Naive B cell (primary cell): ENCODE results near the gene OR5D16. TPM values are rescaled to one million over a fixed set of nuclear protein-coding genes. Genes with fewer than 3 reads are reported as not detected.
"Not testable (repeated sequence)": the region's sequence is repeated elsewhere in the genome, so short reads cannot be mapped to it uniquely, and the experiment has no call there.

ENCODE experiments used
- ATAC-seq, 2 donors: fragments of 150-1000 bp; cut with Tn5 transposase; 2 replicates each; pipeline ENCODE4 v1.10.0; 2021; ENCODE audit warnings: low read depth in 2 of 2, mild to moderate bottlenecking in 2 of 2, moderate library complexity in 2 of 2
- DNase-seq: peaks from one replicate; pipeline ENCODE4 v3.0.0; 2022
- H3K27ac Mint-ChIP-seq, 6 donors: one replicate each; pipeline ENCODE4 v1.8.0; 2020 to 2022; ENCODE audit warnings: mild to moderate bottlenecking in 6 of 6, mixed read lengths in 6 of 6, moderate library complexity in 5 of 6, inconsistent platforms in 2 of 6
- H3K27me3 Mint-ChIP-seq, 3 donors: one replicate each; pipeline ENCODE4 v1.8.0; 2021 to 2022; ENCODE audit warnings: mixed read lengths in 3 of 3, mild to moderate bottlenecking in 1 of 3
- H3K36me3 Mint-ChIP-seq, 2 donors: one replicate each; pipeline ENCODE4 v1.8.0; 2020 to 2022; ENCODE audit warnings: mixed read lengths in 2 of 2, inconsistent platforms in 1 of 2, mild to moderate bottlenecking in 1 of 2
- H3K4me1 Mint-ChIP-seq, 3 donors: one replicate each; pipeline ENCODE4 v1.8.0; 2020 to 2022; ENCODE audit warnings: mixed read lengths in 3 of 3, inconsistent platforms in 1 of 3, mild to moderate bottlenecking in 1 of 3, moderate library complexity in 1 of 3
- H3K4me3 Mint-ChIP-seq, 8 donors: one replicate each; pipeline ENCODE4 v1.8.0; 2020 to 2022; ENCODE audit warnings: mild to moderate bottlenecking in 8 of 8, mixed read lengths in 8 of 8, moderate library complexity in 8 of 8, inconsistent platforms in 2 of 8
- H3K9me3 Mint-ChIP-seq, 7 donors: one replicate each; pipeline ENCODE4 v1.8.0; 2020 to 2022; ENCODE audit warnings: mixed read lengths in 7 of 7, mild to moderate bottlenecking in 5 of 7, inconsistent platforms in 2 of 7, moderate library complexity in 1 of 7
- polyA plus RNA-seq, 6 donors: library from polyadenylated mRNA; unstranded; fragments of 300-500 nt; fragmentation: Illumina TruSeq; gene quantifications; one replicate each; pipeline ENCODE4 v1.2.3, GENCODE V29; 2021; ENCODE audit warnings: low read depth in 6 of 6

OR5D16 gene
- polyA plus RNA-seq, 6 donors from 2014 or later, result not detected

GRCh38 chr11:55873146-55873545 is 34.6 kb downstream of the OR5D16 start:
- not testable (repeated sequence) for H3K36me3 Mint-ChIP-seq, H3K4me1 Mint-ChIP-seq, H3K27me3 Mint-ChIP-seq, H3K9me3 Mint-ChIP-seq, H3K4me3 Mint-ChIP-seq, H3K27ac Mint-ChIP-seq, ATAC-seq, DNase-seq

GRCh38 chr11:55882997-55883396 is 44.4 kb downstream of the OR5D16 start, which contains the start of gene TRIM51:
Gene TRIM51, plus strand, starts transcription at chr11:55883297. Its CDS starts 2,132 bp downstream, at chr11:55885429.
- not testable (repeated sequence) for H3K4me1 Mint-ChIP-seq, H3K36me3 Mint-ChIP-seq, DNase-seq, H3K9me3 Mint-ChIP-seq, H3K27me3 Mint-ChIP-seq, H3K4me3 Mint-ChIP-seq, ATAC-seq, H3K27ac Mint-ChIP-seq

- not testable (repeated sequence) for H3K9me3 Mint-ChIP-seq, H3K4me3 Mint-ChIP-seq, ATAC-seq, H3K27me3 Mint-ChIP-seq, H3K4me1 Mint-ChIP-seq, DNase-seq, H3K27ac Mint-ChIP-seq, H3K36me3 Mint-ChIP-seq
Observed at GRCh38 chr11:55884995-55885394, 46.4 kb downstream of the OR5D16 start.

- not testable (repeated sequence) for ATAC-seq, H3K9me3 Mint-ChIP-seq, H3K4me1 Mint-ChIP-seq, H3K4me3 Mint-ChIP-seq, DNase-seq, H3K27me3 Mint-ChIP-seq, H3K36me3 Mint-ChIP-seq
- H3K27ac Mint-ChIP-seq, result peak overlapping the region in 1 of 6 donors; percentile 7
Observed at GRCh38 chr11:55885481-55885880, 46.9 kb downstream of the OR5D16 start.

Other genes with a start within 250 kb of the OR5D16 start
- gene OR4C11, start 231.1 kb upstream of the OR5D16 start, polyA plus RNA-seq, result not detected
- gene OR4P4, start 203.6 kb upstream of the OR5D16 start, polyA plus RNA-seq, result not detected
- not detected for gene OR4S2, start 190.4 kb upstream of the OR5D16 start, polyA plus RNA-seq
- not detected for gene OR4C6, start 176.6 kb upstream of the OR5D16 start, polyA plus RNA-seq
- not detected for gene OR5D13, start 65.3 kb upstream of the OR5D16 start, polyA plus RNA-seq
- not detected for gene OR5D14, start 43.2 kb upstream of the OR5D16 start, polyA plus RNA-seq
- gene OR5L1, start 27.4 kb upstream of the OR5D16 start, polyA plus RNA-seq, result not detected
- gene OR5D18, start 19.1 kb upstream of the OR5D16 start, polyA plus RNA-seq, result not detected
- gene OR5L2, start 11.5 kb upstream of the OR5D16 start, polyA plus RNA-seq, result not detected
- not detected for gene TRIM51, start 44.5 kb downstream of the OR5D16 start, polyA plus RNA-seq
- gene OR5W2, start 75.8 kb downstream of the OR5D16 start, polyA plus RNA-seq, result not detected
- not detected for gene OR5I1, start 97.6 kb downstream of the OR5D16 start, polyA plus RNA-seq
- not detected for gene OR10AG1, start 131.2 kb downstream of the OR5D16 start, polyA plus RNA-seq
- not detected for gene OR5F1, start 155.9 kb downstream of the OR5D16 start, polyA plus RNA-seq
- not detected for gene OR5AS1, start 188.9 kb downstream of the OR5D16 start, polyA plus RNA-seq